Adipose tissue (tissue), 3 donors: ENCODE measurements around the gene MMP15. TPM values are rescaled to one million over a fixed set of nuclear protein-coding genes. Genes with fewer than 3 reads are reported as not detected.
"Not testable (repeated sequence)": the region's sequence is repeated elsewhere in the genome, so short reads cannot be mapped to it uniquely, and the experiment has no call there.

Experiments used
- H3K27ac ChIP-seq: one replicate; pipeline ENCODE4 v1.5.1; 2013; ENCODE audit warnings: low read depth, low read length
- WGBS, 3 donors: extraction: QIAGEN DNeasy Blood & Tissue Kit; methylation state at CpG; one replicate each; pipeline ENCODE4 v1.1.7; 2013; 5-methylcytosine and 5-hydroxymethylcytosine counted together
- polyA plus RNA-seq, 3 donors: library from polyadenylated mRNA; stranded (reverse); fragments of 200-250 nt; gene quantifications; one replicate each; pipeline ENCODE4 v1.2.3, GENCODE V29; 2013
- donor health status: healthy with polysubstance abuse.
- donor health status: Bipolar disorder and iron deficiency.
- donor health status: healthy.

The MMP15 gene
- 10 to 100 TPM in 2 of 3 donors, 1 to 10 TPM in 1; 8.7 to 44.5 (median 16.4) TPM for polyA plus RNA-seq

DNA sequence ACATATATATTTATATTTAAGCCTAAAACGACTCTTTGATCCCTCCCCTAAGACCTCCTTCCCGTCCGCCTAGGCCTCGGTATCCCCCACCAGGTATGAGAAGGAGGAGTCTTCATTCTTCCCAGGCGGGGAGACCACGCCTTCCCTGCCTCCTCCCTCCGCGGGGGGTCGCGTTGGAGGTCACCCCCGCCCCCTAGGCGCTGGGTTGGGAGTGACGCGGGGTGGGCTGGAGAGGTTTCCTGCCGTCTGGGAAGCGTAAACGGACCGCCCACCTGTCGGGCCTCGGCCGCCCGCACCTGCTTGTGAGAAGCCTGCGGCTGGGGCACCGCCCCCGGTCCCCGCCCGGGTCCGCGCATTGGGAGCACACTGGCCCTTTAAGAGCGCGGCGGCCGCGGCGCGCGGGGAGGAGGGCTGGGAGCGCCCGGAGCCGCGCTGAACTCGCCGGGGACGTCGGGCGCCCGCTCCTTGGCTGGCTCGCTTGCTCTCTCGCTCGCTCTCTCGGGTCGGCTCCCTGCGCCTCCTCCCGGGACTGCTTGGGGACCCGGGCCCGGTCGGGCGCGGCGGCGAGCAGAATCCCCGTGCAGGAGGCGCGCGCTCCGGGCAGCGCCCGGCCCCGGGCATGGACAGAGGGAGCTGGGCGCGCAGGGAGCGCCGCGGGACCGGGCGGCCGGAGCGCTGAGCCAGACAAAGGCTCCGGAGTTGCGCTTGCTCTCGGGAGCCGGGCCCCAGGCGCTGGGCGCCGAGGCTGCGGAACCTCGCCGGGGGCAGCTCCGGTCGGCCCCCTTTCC, at the start of gene MMP15:
MMP15 (plus strand) TSS at position 404 of the 788 bp plus-strand sequence. CDS start 597 bp downstream, outside the sequence.
- no peak within 1 kb of the TSS for H3K27ac ChIP-seq
- 0 to 1% (median 1%) methylated on average over 50 to 90 of the region's 90 CpGs for WGBS, 3 donors

- 57 to 72% (median 68%) methylated on average over 2 of the region's 2 CpGs for WGBS, 3 donors
- H3K27ac ChIP-seq: no peak overlapping the region
These were observed 49.2 kb upstream of the MMP15 start for GRCh38 chr16:57976331-57976796.

GRCh38 chr16:57977418-57978069, 48.0 kb upstream of the MMP15 start:
- 83 to 87% (median 86%) methylated on average over 12 of the region's 12 CpGs for WGBS, 3 donors
- no peak overlapping the region for H3K27ac ChIP-seq

DNA sequence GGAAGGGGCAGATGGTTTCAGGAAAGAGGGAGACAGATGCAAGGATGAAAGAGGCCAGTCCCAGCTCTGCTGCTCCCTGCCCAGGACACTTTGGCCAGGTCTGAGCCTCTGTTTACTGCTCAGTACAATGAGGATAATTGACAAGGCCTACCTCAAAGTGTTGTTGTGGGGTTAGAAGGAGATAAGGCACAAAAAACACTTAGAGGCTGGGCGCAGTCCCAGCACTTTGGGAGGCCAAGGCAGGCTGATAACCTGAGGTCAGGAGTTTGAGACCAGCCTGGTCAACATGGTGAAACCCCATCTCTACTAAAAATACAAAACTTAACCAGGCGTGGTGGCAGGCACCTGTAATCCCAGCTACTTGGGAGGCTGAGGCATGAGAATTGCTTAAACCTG, 47.5 kb upstream of the MMP15 start:
- not testable (repeated sequence) for H3K27ac ChIP-seq
- WGBS, 3 donors: 92 to 98% (median 95%) methylated on average over 2 of the region's 2 CpGs

DNA sequence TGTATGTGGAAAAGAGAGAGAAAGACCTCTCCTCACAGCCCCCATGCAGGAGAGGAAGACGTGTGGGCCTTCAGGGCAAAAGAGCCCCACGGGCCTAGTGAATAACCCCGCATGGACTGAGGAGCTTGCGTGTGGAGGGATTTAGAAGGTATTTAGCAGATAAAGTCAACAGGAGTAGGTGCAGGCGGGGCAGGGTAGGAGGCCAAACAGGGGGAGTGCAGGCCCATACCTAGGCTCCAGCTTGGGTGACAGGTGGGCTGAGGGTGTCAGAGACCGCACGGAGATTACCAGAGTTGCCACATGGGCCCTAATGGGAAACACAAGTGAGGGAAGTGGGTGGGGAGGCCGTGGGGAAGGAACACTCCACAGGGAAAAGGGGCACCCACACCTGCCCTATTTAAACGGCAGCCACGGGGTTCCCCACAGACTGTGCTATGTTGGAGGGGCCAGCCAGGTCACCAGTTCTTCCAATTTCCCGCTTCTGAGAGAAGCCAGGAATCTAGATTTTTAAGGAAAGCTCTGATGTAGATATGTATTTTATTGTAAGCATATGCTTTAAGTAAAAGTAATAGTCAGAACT, 46.5 kb upstream of the MMP15 start:
- WGBS, 3 donors: 84 to 86% (median 84%) methylated on average over 11 of the region's 11 CpGs
- no peak overlapping the region for H3K27ac ChIP-seq

GRCh38 chr16:57981636-57982035, 43.9 kb upstream of the MMP15 start:
- H3K27ac ChIP-seq: no peak overlapping the region
- WGBS, 3 donors: 91 to 95% (median 93%) methylated on average over 7 of the region's 7 CpGs

DNA sequence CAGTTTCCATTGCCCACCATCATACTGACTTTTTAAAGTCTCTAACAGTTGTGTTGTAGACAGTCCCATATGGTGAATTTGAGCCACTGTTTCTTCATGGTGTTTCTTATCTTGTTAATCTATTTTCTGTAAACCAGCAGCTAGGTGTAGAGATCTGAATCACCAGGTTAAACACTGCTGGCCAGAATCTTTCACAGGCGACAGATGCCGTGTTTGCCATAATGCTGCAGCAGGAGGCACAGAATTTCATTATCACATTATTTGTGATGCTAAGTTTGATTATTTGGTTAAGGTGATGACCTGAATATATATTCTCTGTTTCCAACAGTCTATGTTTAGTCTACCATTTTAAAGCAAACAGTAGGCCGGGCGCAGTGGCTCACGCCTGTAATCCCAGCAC, 43.2 kb upstream of the MMP15 start:
- H3K27ac ChIP-seq: no peak overlapping the region

GRCh38 chr16:57984443-57985203, 40.9 kb upstream of the MMP15 start:
- H3K27ac ChIP-seq: no peak overlapping the region
- WGBS, 3 donors: 10% methylated on average over 63 to 64 of the region's 64 CpGs

More for the DNA sequence above, 43.2 kb upstream of the MMP15 start:
- 82 to 91% (median 82%) methylated on average over 5 of the region's 5 CpGs for WGBS, 3 donors

DNA sequence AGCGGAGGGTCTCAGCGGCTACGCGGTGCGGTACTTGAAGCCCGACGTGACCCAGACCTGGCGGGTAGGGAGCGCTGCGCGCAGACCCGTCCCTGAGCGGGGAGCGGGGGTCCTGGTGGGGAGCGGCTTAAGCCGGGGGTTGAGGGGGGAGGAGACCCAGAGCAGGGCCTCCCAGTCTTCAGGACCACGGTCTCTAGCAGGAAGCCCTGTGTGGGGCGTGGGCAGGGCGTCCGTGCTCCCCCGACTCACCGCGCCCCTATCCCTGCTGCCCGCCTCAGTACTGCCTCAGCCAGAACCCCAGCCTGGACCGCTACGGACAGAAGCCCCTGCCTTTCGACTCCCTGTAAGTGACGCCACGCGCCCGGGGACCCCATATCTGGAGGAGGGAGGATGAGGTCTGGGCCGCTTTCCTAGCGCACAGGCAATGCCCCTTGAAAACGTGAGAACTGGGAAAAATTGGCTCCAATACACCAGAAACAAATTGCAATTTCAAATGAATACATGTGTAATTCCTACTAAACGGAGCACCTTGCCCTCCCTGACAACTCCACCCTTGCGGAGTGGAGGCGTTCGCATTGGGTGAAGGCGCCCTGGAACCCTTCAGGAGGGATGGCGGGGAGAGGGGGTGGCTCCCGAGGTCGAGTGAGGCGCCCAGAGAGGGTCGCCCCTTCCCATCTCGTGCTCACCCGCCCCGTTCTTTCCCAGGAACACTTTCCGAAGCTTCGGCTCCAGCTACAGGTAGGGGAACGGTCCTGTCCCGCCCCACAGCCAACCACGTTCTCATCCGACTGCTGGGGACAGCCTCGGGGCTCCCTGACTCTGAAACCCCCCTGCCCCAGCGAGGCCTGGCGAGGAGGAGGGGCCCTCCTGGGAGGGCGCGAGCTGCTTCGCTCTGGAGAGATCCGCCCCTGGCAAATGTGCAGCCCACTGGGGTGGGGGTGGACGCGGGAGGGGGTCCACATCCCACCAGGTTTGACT, 40.1 kb upstream of the MMP15 start:
- H3K27ac ChIP-seq: no peak overlapping the region
- WGBS, 3 donors: 16 to 27% (median 22%) methylated on average over 55 to 62 of the region's 62 CpGs

GRCh38 chr16:57986196-57986595, 39.4 kb upstream of the MMP15 start:
- no peak overlapping the region for H3K27ac ChIP-seq
- 61 to 75% (median 74%) methylated on average over 9 of the region's 9 CpGs for WGBS, 3 donors

DNA sequence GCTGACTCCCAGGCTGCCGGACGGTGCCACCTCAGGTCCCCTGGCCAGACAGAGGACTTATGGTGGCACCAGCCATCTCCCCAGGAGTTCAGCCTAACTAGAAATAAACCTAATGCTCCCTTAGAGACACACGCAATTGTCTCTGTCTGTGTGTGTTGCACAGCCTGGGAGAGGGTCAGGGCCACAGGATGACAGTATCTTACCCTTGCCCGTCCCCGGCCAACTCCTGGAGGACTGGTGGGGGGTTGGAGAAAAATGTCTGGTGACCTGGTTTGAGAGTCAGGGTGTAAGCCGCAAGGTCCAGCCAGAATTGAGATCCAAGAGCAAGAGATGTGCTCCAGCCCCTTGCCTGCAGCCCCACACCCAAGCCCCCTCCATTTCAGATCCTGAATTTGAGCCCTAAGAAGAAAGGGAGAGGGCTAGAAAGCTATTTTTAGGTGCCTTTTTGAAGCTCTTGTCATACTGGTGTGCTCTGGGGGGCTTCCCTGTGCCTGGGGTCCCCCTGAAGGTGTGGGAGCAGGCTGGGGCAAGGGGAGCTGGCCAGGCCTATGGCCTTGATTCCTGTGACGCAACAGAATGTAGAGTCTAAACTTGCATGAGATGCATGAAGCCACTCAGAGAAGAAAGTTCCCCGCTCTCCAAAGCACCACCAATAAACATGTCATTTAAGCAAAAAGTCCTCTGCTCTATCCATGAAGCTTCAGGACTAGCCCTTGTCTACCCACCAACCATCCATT, 37.9 kb upstream of the MMP15 start:
- no peak overlapping the region for H3K27ac ChIP-seq
- 94 to 96% (median 96%) methylated on average over 8 of the region's 8 CpGs for WGBS, 3 donors

DNA sequence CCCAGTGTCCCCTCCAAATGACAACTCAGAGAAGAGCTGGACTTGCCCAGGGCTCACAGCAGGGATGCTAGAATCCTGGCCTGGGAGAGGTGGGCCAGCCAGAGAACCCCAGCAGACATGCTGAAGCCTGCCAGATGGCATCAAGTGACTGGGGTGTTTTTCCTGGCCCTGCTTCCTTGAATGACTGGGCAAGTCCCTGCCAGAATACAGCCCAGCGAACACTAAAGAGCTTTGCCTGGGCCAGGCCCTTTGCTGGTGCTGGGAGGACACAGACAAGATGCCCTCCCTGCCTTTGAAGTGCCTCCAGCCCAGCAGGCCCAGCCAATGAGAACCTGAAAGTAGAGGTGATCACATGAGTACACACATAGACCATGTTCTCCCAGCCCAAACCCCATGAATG, 36.6 kb upstream of the MMP15 start:
- no peak overlapping the region for H3K27ac ChIP-seq
- WGBS, 3 donors: 50 to 73% (median 57%) methylated on average over 1 of the region's 1 CpG

GRCh38 chr16:57991551-57992059, 33.9 kb upstream of the MMP15 start:
- 89 to 93% (median 91%) methylated on average over 11 of the region's 11 CpGs for WGBS, 3 donors
- no peak overlapping the region for H3K27ac ChIP-seq

DNA sequence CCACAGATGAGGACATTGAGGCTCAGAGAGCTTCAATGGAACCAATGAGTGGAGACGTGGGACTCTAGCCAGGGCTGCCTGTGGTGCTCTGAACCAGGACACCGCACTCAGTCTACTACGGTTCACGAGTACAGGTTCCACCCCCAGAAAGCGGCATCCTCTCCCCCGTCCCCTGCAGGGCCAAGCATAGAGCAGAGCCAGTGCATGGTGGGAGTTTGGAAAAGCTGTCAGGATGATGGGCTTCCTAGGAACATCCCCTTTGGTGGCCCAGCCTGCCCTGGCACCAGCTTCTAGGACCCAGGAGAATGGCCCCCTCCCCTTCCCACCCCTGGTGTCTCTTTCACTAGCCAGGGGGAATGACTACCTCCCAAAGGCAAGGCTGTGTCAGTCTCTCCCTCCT, 33.5 kb upstream of the MMP15 start:
- H3K27ac ChIP-seq: no peak overlapping the region
- 90 to 95% (median 95%) methylated on average over 6 of the region's 6 CpGs for WGBS, 3 donors

DNA sequence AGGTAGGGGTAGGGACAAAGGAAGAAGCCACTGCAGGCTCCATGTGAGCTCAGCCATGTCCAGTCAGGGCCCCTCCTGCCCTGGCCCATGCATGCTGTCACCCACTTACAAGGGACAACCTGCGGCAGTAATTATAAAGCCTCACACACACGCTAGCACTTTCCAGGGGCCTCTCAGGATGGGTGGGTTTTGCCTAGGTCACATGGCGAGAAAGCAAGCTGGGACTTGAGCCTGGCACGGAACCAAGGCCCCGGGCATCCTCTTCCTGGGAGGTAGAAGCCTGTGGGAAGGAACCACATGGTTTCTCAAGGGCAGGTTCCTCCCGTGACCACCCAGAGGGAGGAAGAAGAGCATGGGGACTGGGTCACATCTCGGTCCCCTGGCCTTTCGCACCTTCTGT, 32.1 kb upstream of the MMP15 start:
- 51 to 66% (median 55%) methylated on average over 8 of the region's 8 CpGs for WGBS, 3 donors
- no peak overlapping the region for H3K27ac ChIP-seq

DNA sequence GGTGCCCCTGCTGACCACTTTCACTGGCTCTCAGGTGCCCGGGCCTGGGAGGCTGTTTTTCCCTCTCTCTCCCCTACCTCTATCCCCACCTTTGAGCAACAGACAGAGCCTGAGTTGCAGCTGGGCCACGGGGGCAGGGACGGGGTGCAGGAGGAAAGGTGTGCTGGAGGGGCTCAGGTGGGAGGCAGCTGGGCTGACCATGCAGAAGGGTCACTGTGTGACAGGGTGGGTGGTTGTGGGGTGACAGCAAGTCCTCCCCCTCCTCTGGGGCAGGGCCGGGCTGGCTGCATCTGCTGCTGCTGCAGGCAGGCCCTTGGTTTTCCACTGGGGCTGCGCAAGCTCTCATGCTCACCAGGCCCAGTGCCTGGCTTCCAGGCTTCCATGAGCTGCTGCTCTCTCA, 31.7 kb upstream of the MMP15 start:
- 75 to 81% (median 77%) methylated on average over 4 to 5 of the region's 5 CpGs for WGBS, 3 donors
- H3K27ac ChIP-seq: no peak overlapping the region

DNA sequence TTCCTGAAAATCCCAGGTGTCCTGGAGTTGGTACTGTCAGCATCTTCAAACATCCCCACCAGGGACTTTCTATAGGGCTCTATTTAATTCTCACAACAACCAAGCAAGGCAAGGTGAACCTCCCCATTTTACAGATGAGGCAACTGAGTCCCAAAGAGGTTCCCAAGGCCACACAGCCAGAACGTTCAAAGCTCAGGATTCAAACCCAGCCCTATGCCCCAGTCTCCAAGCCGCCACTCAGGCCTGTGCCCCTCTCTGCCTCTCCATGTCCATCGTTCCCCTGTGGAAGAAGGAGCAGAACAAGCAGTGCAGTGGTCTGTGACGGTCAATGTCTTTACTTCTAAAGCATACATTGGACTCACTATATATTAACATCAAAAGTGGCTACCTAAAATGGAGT, 31.2 kb upstream of the MMP15 start:
- WGBS, 3 donors: 87 to 94% (median 93%) methylated on average over 4 of the region's 4 CpGs

More for the DNA sequence above, 31.2 kb upstream of the MMP15 start:
- no peak overlapping the region for H3K27ac ChIP-seq
